Rectal smooth muscle tissue (tissue), 1 donor: Measurements from ENCODE around the gene GSN.
A peak's percentile ranks its signal among the peaks of the same experiment; 100 is the strongest.

Source experiments
- H3K27ac ChIP-seq: one replicate; pipeline ENCODE4 v1.7.0; 2013; ENCODE audit warnings: low read depth, low read length, inconsistent platforms
- H3K27me3 ChIP-seq: one replicate; pipeline ENCODE4 v1.7.0; 2013; ENCODE audit warnings: low read length; ENCODE audit not compliant: control insufficient read depth, insufficient read depth
- H3K36me3 ChIP-seq: one replicate; pipeline ENCODE4 v1.7.0; 2013; ENCODE audit warnings: low read length; ENCODE audit not compliant: control insufficient read depth, insufficient read depth
- H3K4me1 ChIP-seq: one replicate; pipeline ENCODE4 v1.7.0; 2013; ENCODE audit warnings: low read length; ENCODE audit not compliant: control insufficient read depth, insufficient read depth
- H3K4me3 ChIP-seq: one replicate; pipeline ENCODE4 v1.7.0; 2013; ENCODE audit warnings: low read length
- H3K9ac ChIP-seq: one replicate; pipeline ENCODE4 v1.7.0; 2013; ENCODE audit warnings: low read length

GSN gene

DNA sequence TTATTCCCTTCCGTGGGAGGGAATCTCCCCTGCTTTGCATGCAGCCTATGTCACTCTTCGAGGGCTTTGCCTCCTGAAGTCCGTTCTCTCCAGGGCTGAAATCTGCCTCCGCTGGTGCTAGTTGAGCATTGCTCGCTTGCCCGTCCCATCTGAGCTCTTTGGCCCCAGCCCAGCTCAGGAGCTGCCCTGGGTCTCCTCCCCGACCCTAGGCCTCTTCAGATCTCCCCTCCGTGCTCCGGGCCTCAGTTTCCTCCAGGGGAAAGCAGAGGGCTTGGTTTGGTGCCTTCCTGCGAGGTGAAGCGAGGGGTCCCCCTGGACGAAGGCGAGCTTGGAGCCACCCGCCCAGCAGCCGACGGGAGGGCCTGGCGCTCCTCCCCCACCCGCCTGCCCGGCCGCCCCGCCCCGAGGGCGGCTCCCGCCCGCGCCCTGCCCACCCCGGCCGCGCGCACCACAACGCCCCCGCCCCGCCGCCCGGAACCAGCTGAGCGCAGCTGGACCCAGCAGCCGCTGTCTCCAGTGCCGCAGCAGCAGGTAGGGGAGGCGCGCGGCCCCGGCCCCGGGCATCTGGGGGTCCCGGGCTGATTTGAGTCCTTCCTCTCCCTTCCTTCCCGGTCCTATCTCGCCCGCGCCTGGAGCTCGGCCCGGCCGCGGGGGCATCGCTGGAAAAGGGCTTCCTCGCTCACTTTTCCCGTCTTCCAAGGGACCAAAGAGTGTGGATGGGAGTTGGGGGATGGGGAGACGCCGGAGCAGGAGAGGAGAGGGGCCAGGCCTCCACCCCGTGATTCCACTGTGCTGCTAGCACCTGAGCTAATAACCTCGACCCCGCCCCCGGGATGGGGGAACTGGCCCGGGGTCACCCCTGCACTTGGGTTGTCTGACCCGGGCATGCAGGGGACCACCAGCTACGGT lies at the start of gene GSN:
Gene GSN, plus strand, starts transcription at position 474 of the 909 bp plus-strand sequence. CDS start 33,810 bp downstream, outside the sequence.
- H3K4me1 ChIP-seq, result peaks cover 54% of the 10 kb centered on the region
- no peaks in the 10 kb centered on the region for H3K27me3 ChIP-seq

DNA sequence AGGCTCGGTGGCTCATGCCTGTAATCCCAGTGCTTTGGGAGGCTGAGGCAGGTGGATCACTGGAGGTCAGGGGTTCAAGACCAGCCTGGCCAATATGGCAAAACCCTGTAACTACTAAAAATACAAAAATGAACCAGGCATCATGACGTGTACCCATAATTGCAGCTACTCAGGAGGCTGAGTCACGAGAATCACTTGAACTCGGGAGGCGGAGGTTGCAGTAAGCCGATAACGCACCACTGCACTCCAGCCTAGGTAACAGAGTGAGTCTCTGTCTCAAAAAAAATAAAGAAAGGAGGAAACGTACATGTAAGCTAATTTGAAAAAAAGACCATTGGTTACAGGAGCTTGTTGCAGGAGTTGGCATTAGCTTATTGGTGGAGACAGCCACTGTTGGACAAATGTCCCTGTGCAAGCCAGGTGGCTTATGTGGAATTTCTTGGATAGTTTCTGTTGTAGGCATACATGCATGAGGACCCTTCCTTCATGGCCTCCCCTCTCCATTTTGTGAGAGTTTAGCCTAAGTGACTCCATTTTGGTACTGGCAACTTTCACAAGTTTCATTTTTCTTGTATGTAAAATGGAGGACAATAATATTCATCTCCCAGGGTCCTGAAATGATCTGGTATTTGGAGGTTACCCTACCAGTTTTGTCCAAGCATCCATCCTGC lies 49.5 kb upstream of the GSN start:
- no peaks in the 10 kb centered on the region for H3K36me3 ChIP-seq
- H3K4me3 ChIP-seq, result no peak overlapping the region
- no peaks in the 10 kb centered on the region for H3K27me3 ChIP-seq
- H3K4me1 ChIP-seq, result no peaks in the 10 kb centered on the region
- H3K27ac ChIP-seq, result no peak overlapping the region
- H3K9ac ChIP-seq, result no peak overlapping the region

More for the DNA sequence above, at the start of gene GSN:
- H3K4me3 ChIP-seq, result peak within 1 kb of the TSS; percentile 95
- peak within 1 kb of the TSS; percentile 95 for H3K9ac ChIP-seq
- H3K27ac ChIP-seq, result peak within 1 kb of the TSS; percentile 98
- no peaks in the 10 kb centered on the region for H3K36me3 ChIP-seq

DNA sequence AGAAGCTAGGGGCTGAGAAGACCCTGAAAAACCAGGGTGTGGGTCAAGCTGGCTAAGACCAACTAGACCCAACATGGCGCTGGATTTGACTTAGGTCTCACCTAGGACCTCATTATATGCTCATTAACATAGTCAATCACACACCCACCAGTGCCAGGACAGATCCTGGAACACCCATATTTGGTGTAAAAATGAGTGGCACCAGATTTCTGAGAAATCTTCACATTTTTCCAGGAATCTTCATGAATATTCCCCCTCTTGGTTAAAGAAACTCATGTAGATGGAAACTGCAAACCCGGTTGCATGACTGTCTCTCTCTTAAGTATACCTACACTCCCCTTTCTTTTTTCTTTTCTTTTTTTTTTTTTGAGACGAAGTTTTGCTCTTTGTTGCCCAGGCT lies 48.4 kb upstream of the GSN start:
- Histone ChIP-seq H3K4me1 (no peaks in the 10 kb centered on the region), H3K27ac (no peak overlapping the region), H3K4me3 (no peak overlapping the region), H3K27me3 (no peaks in the 10 kb centered on the region), H3K9ac (no peak overlapping the region), H3K36me3 (no peaks in the 10 kb centered on the region)

DNA sequence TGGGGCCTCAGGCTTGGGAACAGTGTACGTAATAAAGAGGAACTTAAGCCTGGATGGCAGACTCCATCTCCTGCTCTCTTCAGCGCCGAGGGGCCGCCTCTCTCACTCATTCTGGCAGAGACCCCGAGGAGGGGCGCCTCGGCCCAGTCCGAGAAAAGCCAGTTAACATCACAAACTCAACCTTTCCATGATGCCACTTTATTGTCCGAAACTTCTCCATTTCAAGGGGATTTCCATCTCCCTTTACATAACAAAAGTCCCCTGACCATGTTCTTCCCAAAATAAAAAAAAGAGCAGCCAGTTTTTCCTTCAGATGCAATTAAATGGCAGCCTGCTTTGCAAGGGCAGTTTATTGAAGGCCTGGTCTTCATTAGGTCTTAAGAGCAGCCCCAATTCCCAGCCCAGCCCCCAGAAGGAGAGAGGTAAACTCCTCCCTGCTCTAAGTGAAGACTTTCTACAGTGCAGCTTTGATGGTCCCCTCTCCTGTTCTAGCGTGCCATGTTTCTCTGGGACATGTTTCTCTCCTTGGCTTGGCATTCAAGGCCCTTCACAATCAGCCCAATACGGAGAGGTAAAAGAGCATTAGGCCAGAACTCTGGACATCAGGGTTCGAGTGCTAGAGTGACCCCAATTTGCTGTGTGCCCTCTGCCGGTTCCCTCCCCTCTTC lies 46.8 kb upstream of the GSN start:
- Histone ChIP-seq H3K9ac (no peak overlapping the region), H3K27me3 (no peaks in the 10 kb centered on the region), H3K4me1 (no peaks in the 10 kb centered on the region), H3K4me3 (no peak overlapping the region), H3K36me3 (no peaks in the 10 kb centered on the region), H3K27ac (no peak overlapping the region)

DNA sequence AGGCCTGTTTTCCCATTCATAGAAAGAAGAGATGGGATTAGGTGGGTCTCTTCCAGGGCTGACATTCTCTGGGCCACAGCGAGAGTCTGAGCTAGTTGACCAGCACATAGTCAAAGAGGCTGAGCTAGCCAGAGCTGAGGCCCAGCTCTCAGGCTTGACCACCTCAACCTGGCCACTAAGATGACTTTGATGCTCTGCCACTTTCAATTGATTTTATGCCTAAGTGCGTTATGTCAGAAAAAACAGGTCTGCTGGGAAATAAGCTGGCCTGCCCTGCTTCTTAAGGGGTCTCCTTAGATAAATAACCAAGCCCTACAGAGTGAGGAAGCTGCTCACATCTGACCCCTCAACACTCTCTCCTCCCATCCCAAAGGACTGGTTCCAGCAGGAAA lies 46.3 kb upstream of the GSN start:
- Histone ChIP-seq H3K27ac (no peak overlapping the region), H3K27me3 (no peaks in the 10 kb centered on the region), H3K9ac (no peak overlapping the region), H3K4me1 (no peaks in the 10 kb centered on the region), H3K4me3 (no peak overlapping the region), H3K36me3 (no peaks in the 10 kb centered on the region)

DNA sequence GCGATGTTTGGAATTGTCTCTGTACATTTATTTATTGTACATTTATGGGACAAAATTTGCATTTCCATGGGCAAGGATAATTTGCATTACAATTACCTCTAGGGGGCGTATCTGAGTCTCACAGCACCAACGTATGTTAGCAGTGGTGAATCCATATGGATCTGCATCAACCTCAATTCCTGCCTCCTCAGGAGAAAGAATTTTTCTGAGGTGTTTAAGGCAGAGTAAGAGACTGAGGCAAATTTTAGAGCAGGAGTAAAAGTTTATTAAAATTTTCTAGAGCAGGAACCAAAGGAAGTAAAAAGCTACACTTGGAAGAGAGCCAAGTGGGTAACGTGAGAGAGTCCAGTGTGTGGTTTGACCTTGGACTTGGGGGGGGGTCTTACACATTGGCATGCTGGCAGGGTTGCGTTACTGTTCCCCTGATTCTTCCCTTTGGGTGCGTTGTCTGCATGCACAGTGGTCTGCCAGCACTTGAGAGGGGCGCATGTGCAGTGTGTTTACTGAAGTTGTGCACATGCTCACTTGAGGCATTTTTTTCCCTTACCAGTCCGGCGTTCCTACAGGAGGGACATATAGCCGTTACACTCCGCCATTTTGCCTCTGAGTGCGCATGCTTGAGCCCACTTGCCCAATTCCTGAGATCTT lies 45.3 kb upstream of the GSN start:
- Histone ChIP-seq H3K36me3 (no peaks in the 10 kb centered on the region), H3K27ac (no peak overlapping the region), H3K9ac (no peak overlapping the region), H3K27me3 (no peaks in the 10 kb centered on the region), H3K4me1 (no peaks in the 10 kb centered on the region), H3K4me3 (no peak overlapping the region)

DNA sequence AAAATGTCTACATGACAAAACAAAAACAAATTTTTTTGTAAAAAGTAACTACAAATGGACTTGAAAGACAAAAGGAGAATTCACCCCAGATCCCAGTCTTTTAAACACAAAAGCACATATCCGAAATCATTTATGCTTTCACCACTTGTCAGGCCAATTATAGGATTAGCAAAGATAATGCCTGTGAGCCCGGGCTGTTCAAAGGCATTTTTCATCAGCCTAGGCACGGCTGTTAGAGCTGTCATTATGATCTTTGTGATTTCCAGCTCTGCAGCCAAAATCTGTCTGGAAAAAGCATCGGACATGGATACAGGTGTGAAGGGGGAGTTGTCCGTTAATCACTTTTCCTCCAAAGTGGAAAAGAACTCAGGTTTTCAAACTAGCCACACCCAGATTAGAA lies 42.7 kb upstream of the GSN start:
- Histone ChIP-seq H3K27ac (no peak overlapping the region), H3K36me3 (no peaks in the 10 kb centered on the region), H3K4me1 (no peaks in the 10 kb centered on the region), H3K27me3 (no peaks in the 10 kb centered on the region), H3K4me3 (no peak overlapping the region), H3K9ac (no peak overlapping the region)

DNA sequence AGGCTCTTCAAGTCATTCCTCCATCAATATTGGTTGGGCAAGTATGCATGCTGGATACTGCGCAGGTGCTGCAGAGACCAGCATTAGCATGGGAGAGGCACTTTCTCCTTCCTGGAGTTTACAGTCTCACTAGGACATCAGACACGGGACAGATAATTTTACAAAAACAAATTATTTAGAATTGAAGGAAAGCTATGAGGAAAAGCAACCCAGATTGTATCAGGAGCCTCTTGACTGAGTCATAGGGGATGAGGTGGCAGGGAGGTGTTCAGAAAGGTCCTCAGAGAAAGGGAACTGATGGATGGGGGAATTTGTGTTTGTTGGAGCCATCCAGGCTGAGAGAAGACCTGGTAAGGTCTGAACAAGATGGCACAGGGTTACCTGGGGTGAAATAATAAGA lies 41.8 kb upstream of the GSN start:
- Histone ChIP-seq H3K4me3 (no peak overlapping the region), H3K27me3 (no peaks in the 10 kb centered on the region), H3K9ac (no peak overlapping the region), H3K36me3 (no peaks in the 10 kb centered on the region), H3K27ac (no peak overlapping the region), H3K4me1 (no peaks in the 10 kb centered on the region)

DNA sequence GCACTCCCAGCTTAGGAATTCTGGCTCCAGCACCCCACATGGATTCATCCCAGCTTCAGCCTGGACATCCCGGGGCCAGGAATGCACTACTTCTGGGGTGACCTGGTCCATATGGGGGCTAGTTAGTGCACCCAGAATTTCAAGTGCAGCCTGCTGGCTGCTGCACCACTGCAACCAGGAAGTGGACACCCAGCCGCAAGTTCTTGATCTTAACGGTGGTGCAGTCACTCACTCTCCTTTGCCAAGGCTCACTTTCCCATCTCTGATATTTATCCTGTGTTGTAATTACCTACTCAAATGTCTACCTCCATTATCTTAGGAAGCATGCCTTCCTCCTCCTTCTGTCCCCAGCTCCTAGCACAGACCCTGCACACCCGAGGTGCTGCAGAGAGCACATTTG lies 40.1 kb upstream of the GSN start:
- no peaks in the 10 kb centered on the region for H3K27me3 ChIP-seq
- no peak overlapping the region for H3K9ac ChIP-seq
- H3K4me1 ChIP-seq, result no peaks in the 10 kb centered on the region

DNA sequence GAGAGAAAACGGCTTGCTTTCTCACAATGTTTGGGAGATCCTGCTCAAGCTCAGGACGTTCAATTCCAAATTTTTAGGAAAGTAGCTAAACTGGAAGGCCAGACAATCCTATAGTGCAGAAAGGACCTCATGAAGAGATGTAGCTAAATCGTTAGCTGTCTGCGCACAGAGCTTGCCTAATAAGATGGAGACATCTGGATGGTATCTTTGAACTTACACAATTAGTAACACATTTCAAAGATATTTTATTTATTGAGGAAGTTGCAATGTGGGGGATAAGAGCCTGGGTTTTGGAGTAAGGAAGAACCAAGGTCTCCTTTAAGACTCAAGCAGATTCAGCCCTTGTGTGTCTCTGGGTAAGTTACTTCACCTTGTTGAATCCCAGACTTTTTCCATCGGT lies 37.7 kb upstream of the GSN start:
- no peaks in the 10 kb centered on the region for H3K4me1 ChIP-seq
- H3K9ac ChIP-seq, result no peak overlapping the region
- no peaks in the 10 kb centered on the region for H3K27me3 ChIP-seq
- no peak overlapping the region for H3K4me3 ChIP-seq
- no peak overlapping the region for H3K27ac ChIP-seq
- no peaks in the 10 kb centered on the region for H3K36me3 ChIP-seq

More for the DNA sequence above, 40.1 kb upstream of the GSN start:
- Histone ChIP-seq H3K27ac (no peak overlapping the region), H3K36me3 (no peaks in the 10 kb centered on the region), H3K4me3 (no peak overlapping the region)

DNA sequence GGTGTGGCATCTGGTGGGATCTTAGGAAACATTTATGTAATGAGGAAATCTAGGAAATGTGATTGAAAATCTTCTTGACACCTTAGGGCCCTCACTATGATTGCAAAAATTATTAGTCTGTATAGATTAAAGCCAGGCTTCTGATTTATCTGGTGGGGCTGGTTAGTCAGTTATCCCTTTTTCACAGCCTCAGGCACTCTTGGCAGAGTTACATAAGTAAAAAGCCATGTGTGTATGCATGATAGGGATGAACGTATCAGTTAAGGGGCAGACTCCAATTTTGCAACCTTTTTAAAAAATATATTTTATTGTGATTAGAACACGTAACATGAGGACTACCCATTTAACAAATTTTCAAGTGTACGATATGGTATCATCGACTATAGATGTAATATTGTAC lies 35.7 kb upstream of the GSN start:
- Histone ChIP-seq H3K27ac (no peak overlapping the region), H3K36me3 (no peaks in the 10 kb centered on the region), H3K9ac (no peak overlapping the region), H3K4me1 (no peaks in the 10 kb centered on the region), H3K27me3 (no peaks in the 10 kb centered on the region), H3K4me3 (no peak overlapping the region)
